Measurements from ENCODE around the gene TFPI.
"Not testable (repeated sequence)": the region's sequence is repeated elsewhere in the genome, so short reads cannot be mapped to it uniquely, and the experiment has no call there.

Gene TFPI

DNA sequence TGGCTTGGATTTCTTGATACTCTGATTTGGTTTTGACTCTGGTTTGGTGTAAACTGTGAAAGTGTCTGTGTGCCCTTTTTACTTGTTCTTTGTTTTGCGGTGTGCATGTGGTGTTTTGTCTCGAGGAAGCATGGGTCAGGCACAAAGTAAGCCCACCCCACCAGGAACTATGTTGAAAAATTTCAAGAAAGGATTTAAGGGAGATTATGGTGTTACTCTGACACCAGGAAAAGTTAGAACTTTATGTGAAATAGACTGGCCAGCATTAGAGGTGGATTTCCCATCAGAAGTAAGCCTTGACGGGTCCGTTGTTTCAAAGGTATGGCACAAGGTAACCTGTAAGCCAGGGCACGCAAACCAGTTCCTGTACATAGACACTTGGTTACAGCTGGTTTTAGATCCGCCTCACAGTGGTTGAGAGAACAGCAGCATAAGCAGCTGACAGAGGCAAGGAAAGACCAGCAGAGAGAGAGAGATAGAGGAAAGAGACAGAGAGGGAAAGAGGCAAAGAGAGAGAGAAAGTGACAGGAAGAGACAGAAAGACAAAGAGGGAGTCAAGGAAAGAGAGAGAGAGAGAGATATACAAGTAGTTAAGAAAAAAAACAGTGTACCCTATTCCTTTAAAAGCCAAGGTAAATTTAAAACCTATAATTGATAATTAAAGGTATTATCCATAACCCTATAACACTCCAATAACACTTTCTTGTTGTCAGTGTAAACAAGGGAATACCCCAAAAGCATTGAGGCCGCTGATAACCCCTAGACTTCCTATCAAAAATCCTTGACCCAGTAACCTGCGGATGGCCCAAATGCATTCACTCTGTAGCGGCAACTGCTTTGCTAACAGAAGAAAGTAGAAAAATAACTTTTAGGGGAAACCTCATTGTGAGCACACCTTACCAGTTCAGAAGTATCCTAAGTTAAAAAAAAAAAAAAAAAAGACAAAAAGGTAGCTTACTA lies 42.6 kb downstream of the TFPI start:
- TF ChIP-seq CTCF (IDR thresholded peaks at IDR 0.05; ENCODE audit: insufficient read depth, low read length, poor library complexity, severe bottlenecking): no peak
- DNase-seq (ENCODE audit: extremely low read depth, insufficient read length): no peak
- H3K4me3 ChIP-seq (replicated peaks; ENCODE audit: low read depth, low read length): no peak overlapping the region

GRCh38 chr2:187510419-187511355 lies 43.5 kb downstream of the TFPI start:
- not testable (repeated sequence) for H3K4me3 ChIP-seq (replicated peaks; ENCODE audit: low read depth, low read length); H3K36me3 ChIP-seq (ENCODE audit: control insufficient read depth, insufficient read depth, low read length); DNase-seq (ENCODE audit: extremely low read depth, insufficient read length); H3K27me3 ChIP-seq (replicated peaks; ENCODE audit: control insufficient read depth, insufficient read depth, low read length)

More for the DNA sequence above, 42.6 kb downstream of the TFPI start:
- Histone ChIP-seq H3K36me3 (ENCODE audit: control insufficient read depth, insufficient read depth, low read length) (no peaks in the 10 kb centered on the region), H3K27me3 (replicated peaks; ENCODE audit: control insufficient read depth, insufficient read depth, low read length) (no peaks in the 10 kb centered on the region)

GRCh38 chr2:187509667-187510417 lies 44.4 kb downstream of the TFPI start:
- no peak for DNase-seq (ENCODE audit: extremely low read depth, insufficient read length)
- TF ChIP-seq CTCF (IDR thresholded peaks at IDR 0.05; ENCODE audit: insufficient read depth, low read length, poor library complexity, severe bottlenecking): no peak
- Histone ChIP-seq H3K36me3 (ENCODE audit: control insufficient read depth, insufficient read depth, low read length) (no peaks in the 10 kb centered on the region), H3K4me3 (replicated peaks; ENCODE audit: low read depth, low read length) (no peak overlapping the region), H3K27me3 (replicated peaks; ENCODE audit: control insufficient read depth, insufficient read depth, low read length) (no peaks in the 10 kb centered on the region)

DNA sequence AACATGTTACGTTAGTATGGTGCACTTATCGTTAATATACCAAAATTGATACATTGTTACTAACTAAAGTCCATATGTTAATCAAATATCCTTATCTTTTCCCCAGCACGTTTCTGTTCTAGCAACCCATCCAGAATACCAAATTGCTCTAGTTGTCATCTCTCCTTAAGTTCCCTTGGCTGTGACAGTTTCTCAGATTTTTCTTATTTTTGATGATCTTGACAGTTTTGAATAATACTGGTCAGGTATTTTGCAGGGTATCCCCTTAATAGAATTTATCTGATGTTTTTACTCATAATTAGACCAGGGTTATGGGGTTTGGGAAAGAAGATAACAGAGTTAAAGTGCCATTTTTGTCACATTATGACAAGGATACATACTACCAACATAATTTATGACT lies 47.8 kb downstream of the TFPI start:
- TF ChIP-seq CTCF (IDR thresholded peaks at IDR 0.05; ENCODE audit: insufficient read depth, low read length, poor library complexity, severe bottlenecking): no peak
- no peak overlapping the region for H3K4me3 ChIP-seq (replicated peaks; ENCODE audit: low read depth, low read length)
- no peaks in the 10 kb centered on the region for H3K27me3 ChIP-seq (replicated peaks; ENCODE audit: control insufficient read depth, insufficient read depth, low read length)
- no peaks in the 10 kb centered on the region for H3K36me3 ChIP-seq (ENCODE audit: control insufficient read depth, insufficient read depth, low read length)
- no peak for DNase-seq (ENCODE audit: extremely low read depth, insufficient read length)

- no peak for TF ChIP-seq CTCF (IDR thresholded peaks at IDR 0.05; ENCODE audit: insufficient read depth, low read length, poor library complexity, severe bottlenecking)
- DNase-seq (ENCODE audit: extremely low read depth, insufficient read length): no peak
- H3K36me3 ChIP-seq (ENCODE audit: control insufficient read depth, insufficient read depth, low read length): no peaks in the 10 kb centered on the region
Observed at GRCh38 chr2:187505065-187505672, 49.1 kb downstream of the TFPI start.

More at GRCh38 chr2:187505065-187505672, 49.1 kb downstream of the TFPI start:
- Histone ChIP-seq H3K4me3 (replicated peaks; ENCODE audit: low read depth, low read length) (no peak overlapping the region), H3K27me3 (replicated peaks; ENCODE audit: control insufficient read depth, insufficient read depth, low read length) (no peaks in the 10 kb centered on the region)

Measured in GM06990 (cell line).